CD4-positive, alpha-beta memory T cell (primary cell): ENCODE results near the gene ATG10. TPM values are rescaled to one million over a fixed set of nuclear protein-coding genes. Genes with fewer than 3 reads are reported as not detected.
"Not testable (repeated sequence)": the region's sequence is repeated elsewhere in the genome, so short reads cannot be mapped to it uniquely, and the experiment has no call there.

Source experiments
- CTCF ChIA-PET: fragments of 350-600 bp; sonication (Branson Sonifier 250); formaldehyde crosslinking; loops from one replicate; lab custom pipeline; 2021; ENCODE audit warnings: inconsistent platforms; ENCODE audit not compliant: partially characterized antibody; lab: Charles Lee
- POLR2A ChIA-PET: fragments of 350-600 bp; sonication (Branson Sonifier 250); formaldehyde crosslinking; loops from one replicate; lab custom pipeline; 2021; ENCODE audit not compliant: partially characterized antibody; lab: Charles Lee
- DNase-seq, 5 donors: peaks; one replicate each; pipeline versions ENCODE4 v3.0.0 to v3.0.0-alpha.2; 2020 to 2022; ENCODE audit warnings: mixed read lengths in 1 of 5
- H3K27ac ChIP-seq: one replicate; pipeline ENCODE4 v1.7.0; 2013; ENCODE audit warnings: low read depth, low read length
- H3K27me3 ChIP-seq: 2 replicates; pipeline ENCODE4 v1.7.0; 2013; ENCODE audit warnings: mild to moderate bottlenecking, low read length, moderate library complexity; ENCODE audit not compliant: insufficient read depth
- H3K36me3 ChIP-seq: 2 replicates; pipeline ENCODE4 v1.7.0; 2013; ENCODE audit warnings: mild to moderate bottlenecking, low read length, moderate library complexity; ENCODE audit not compliant: insufficient read depth
- H3K4me1 ChIP-seq: 2 replicates; pipeline ENCODE4 v1.7.0; 2013; ENCODE audit warnings: mild to moderate bottlenecking, low read length, moderate library complexity; ENCODE audit not compliant: insufficient read depth
- H3K4me3 ChIP-seq, 2 donors: one replicate each; pipeline ENCODE4 v1.7.0; 2013; ENCODE audit warnings: low read length in 2 of 2, mild to moderate bottlenecking in 1 of 2
- H3K9me3 ChIP-seq, 2 donors: one replicate each; pipeline ENCODE4 v1.7.0; 2013; ENCODE audit warnings: low read length in 2 of 2, control low read depth in 1 of 2; ENCODE audit not compliant: control insufficient read depth in 1 of 2
- H3K27ac Mint-ChIP-seq, 7 donors: one replicate each; pipeline ENCODE4 v1.8.0; 2020 to 2021; ENCODE audit warnings: mixed read lengths in 7 of 7, mild to moderate bottlenecking in 6 of 7, inconsistent platforms in 3 of 7, moderate library complexity in 3 of 7
- H3K27me3 Mint-ChIP-seq, 2 donors: one replicate each; pipeline ENCODE4 v1.8.0; 2020 to 2021; ENCODE audit warnings: mixed read lengths in 2 of 2
- H3K36me3 Mint-ChIP-seq, 2 donors: one replicate each; pipeline ENCODE4 v1.8.0; 2020 to 2021; ENCODE audit warnings: mixed read lengths in 2 of 2, inconsistent platforms in 1 of 2, mild to moderate bottlenecking in 1 of 2
- H3K4me1 Mint-ChIP-seq, 4 donors: one replicate each; pipeline ENCODE4 v1.8.0; 2020 to 2021; ENCODE audit warnings: mixed read lengths in 4 of 4, mild to moderate bottlenecking in 1 of 4
- H3K4me3 Mint-ChIP-seq, 8 donors: one replicate each; pipeline ENCODE4 v1.8.0; 2020 to 2021; ENCODE audit warnings: mixed read lengths in 8 of 8, mild to moderate bottlenecking in 7 of 8, moderate library complexity in 6 of 8, inconsistent platforms in 3 of 8
- H3K9me3 Mint-ChIP-seq, 8 donors: one replicate each; pipeline ENCODE4 v1.8.0; 2020 to 2021; ENCODE audit warnings: mixed read lengths in 8 of 8, mild to moderate bottlenecking in 5 of 8, inconsistent platforms in 3 of 8, moderate library complexity in 1 of 8
- intact Hi-C: fragments of 100-400 bp; cut with micrococcal nuclease; formaldehyde crosslinking; loops from one replicate; pipeline ENCODE4 v1.15.1; 2023
- polyA plus RNA-seq, 2 donors: library from polyadenylated mRNA; unstranded; fragments of 300-500 nt; fragmentation: Illumina TruSeq; gene quantifications; one replicate each; pipeline ENCODE4 v1.2.3, GENCODE V29; 2021
- total RNA-seq, 2 experiments: library from RNA; stranded (reverse); gene quantifications; one replicate each; pipeline ENCODE4 v1.2.3, GENCODE V29; 2021

ATG10 gene
- total and polyA plus RNA-seq, 4 experiments from 2014 or later, result 7.3 to 10.5 (median 7.7) TPM

GRCh38 chr5:81980598-81981260 is 8.9 kb downstream of the ATG10 start:
- no peaks in the 10 kb centered on the region for H3K27me3 Mint-ChIP-seq
- intact Hi-C loops, result no loop called here
- no peaks in the 10 kb centered on the region for H3K4me1 ChIP-seq
- H3K4me3 Mint-ChIP-seq, result no peak overlapping the region
- H3K27ac ChIP-seq, result no peak overlapping the region
- H3K4me3 ChIP-seq, result no peak overlapping the region
- H3K4me1 Mint-ChIP-seq, result peaks cover 0 to 5% (median 4%) of the 10 kb centered on the region in 4 donors
- no peaks in the 10 kb centered on the region for H3K9me3 ChIP-seq
- H3K9me3 Mint-ChIP-seq, result no peaks in the 10 kb centered on the region
- ChIA-PET POLR2A (interaction anchor here (1.5 kb wide), 1 partner anchor 128 kb away, joined by 3 read pairs; no protein-coding TSS in a partner anchor), CTCF (no interaction called here)
- peak overlapping the region in 1 of 7 donors; percentile 57 for H3K27ac Mint-ChIP-seq
- peaks cover 31 to 34% of the 10 kb centered on the region in 2 donors for H3K36me3 Mint-ChIP-seq
- DNase-seq, result no peak
- H3K27me3 ChIP-seq, result no peaks in the 10 kb centered on the region
- H3K36me3 ChIP-seq, result no peaks in the 10 kb centered on the region

- H3K4me1 ChIP-seq, H3K4me3 Mint-ChIP-seq, CTCF ChIA-PET, H3K27ac ChIP-seq, DNase-seq, H3K27me3 ChIP-seq, intact Hi-C loops, H3K27me3 Mint-ChIP-seq, H3K4me3 ChIP-seq, POLR2A ChIA-PET, H3K9me3 Mint-ChIP-seq, H3K9me3 ChIP-seq, H3K36me3 ChIP-seq, H3K4me1 Mint-ChIP-seq: not testable (repeated sequence)
- Mint-ChIP-seq H3K36me3 (peaks cover 37 to 40% of the 10 kb centered on the region in 2 donors), H3K27ac (peak overlapping the region in 1 of 7 donors; percentile 53)
These were observed 10.4 kb downstream of the ATG10 start for GRCh38 chr5:81982172-81982685.

GRCh38 chr5:81983148-81983547 is 11.3 kb downstream of the ATG10 start:
- peaks cover 32 to 35% of the 10 kb centered on the region in 2 donors for H3K36me3 Mint-ChIP-seq

GRCh38 chr5:81983563-81983962 is 11.7 kb downstream of the ATG10 start:
- DNase-seq, H3K36me3 ChIP-seq, CTCF ChIA-PET, H3K4me1 Mint-ChIP-seq, H3K4me3 ChIP-seq, POLR2A ChIA-PET, H3K27ac Mint-ChIP-seq, H3K27me3 Mint-ChIP-seq, H3K4me1 ChIP-seq, H3K4me3 Mint-ChIP-seq, H3K9me3 Mint-ChIP-seq, H3K9me3 ChIP-seq, H3K27me3 ChIP-seq, intact Hi-C loops, H3K27ac ChIP-seq: not testable (repeated sequence)
- H3K36me3 Mint-ChIP-seq, result peaks cover 29 to 31% of the 10 kb centered on the region in 2 donors

More at GRCh38 chr5:81983148-81983547, 11.3 kb downstream of the ATG10 start:
- CTCF ChIA-PET, H3K4me1 ChIP-seq, H3K4me3 Mint-ChIP-seq, H3K36me3 ChIP-seq, intact Hi-C loops, H3K9me3 ChIP-seq, H3K27ac ChIP-seq, POLR2A ChIA-PET, H3K27me3 ChIP-seq, H3K27me3 Mint-ChIP-seq, H3K27ac Mint-ChIP-seq, H3K4me1 Mint-ChIP-seq, H3K9me3 Mint-ChIP-seq, H3K4me3 ChIP-seq, DNase-seq: not testable (repeated sequence)

- Histone ChIP-seq H3K27me3 (no peaks in the 10 kb centered on the region), H3K36me3 (no peaks in the 10 kb centered on the region), H3K4me1 (no peaks in the 10 kb centered on the region), H3K4me3 (no peak overlapping the region), H3K27ac (no peak overlapping the region), H3K9me3 (no peaks in the 10 kb centered on the region)
- H3K4me3 Mint-ChIP-seq, result no peak overlapping the region
- no peaks in the 10 kb centered on the region for H3K9me3 Mint-ChIP-seq
- no peaks in the 10 kb centered on the region for H3K27me3 Mint-ChIP-seq
- peaks cover 27 to 41% of the 10 kb centered on the region in 2 donors for H3K36me3 Mint-ChIP-seq
- intact Hi-C loops, result no loop called here
- H3K27ac Mint-ChIP-seq, result peak overlapping the region in 1 of 7 donors; percentile 9
- CTCF ChIA-PET, result no interaction called here
- POLR2A ChIA-PET, result no interaction called here
- DNase-seq, result no peak
- H3K4me1 Mint-ChIP-seq, result peaks cover 0 to 5% (median 2%) of the 10 kb centered on the region in 4 donors
These were observed 14.3 kb downstream of the ATG10 start for GRCh38 chr5:81986126-81986525.

- H3K27me3 Mint-ChIP-seq, result no peaks in the 10 kb centered on the region
- no peaks in the 10 kb centered on the region for H3K27me3 ChIP-seq
- POLR2A ChIA-PET, result no interaction called here
These were observed 17.4 kb downstream of the ATG10 start for GRCh38 chr5:81989204-81989603.

GRCh38 chr5:81994679-81995078 is 22.9 kb downstream of the ATG10 start:
- CTCF ChIA-PET, result no interaction called here
- DNase-seq, result no peak
- H3K36me3 Mint-ChIP-seq, result peaks cover 47 to 61% of the 10 kb centered on the region in 2 donors

More at GRCh38 chr5:81989204-81989603, 17.4 kb downstream of the ATG10 start:
- peaks cover 0 to 5% (median under 1%) of the 10 kb centered on the region in 4 donors for H3K4me1 Mint-ChIP-seq
- H3K9me3 Mint-ChIP-seq, result no peaks in the 10 kb centered on the region
- CTCF ChIA-PET, result no interaction called here
- H3K27ac Mint-ChIP-seq, result no peak overlapping the region
- intact Hi-C loops, result no loop called here
- H3K36me3 Mint-ChIP-seq, result peaks cover 22 to 45% of the 10 kb centered on the region in 2 donors
- Histone ChIP-seq H3K9me3 (no peaks in the 10 kb centered on the region), H3K4me3 (no peak overlapping the region), H3K27ac (no peak overlapping the region), H3K4me1 (no peaks in the 10 kb centered on the region), H3K36me3 (no peaks in the 10 kb centered on the region)
- no peak for DNase-seq
- no peak overlapping the region for H3K4me3 Mint-ChIP-seq

More at GRCh38 chr5:81994679-81995078, 22.9 kb downstream of the ATG10 start:
- Histone ChIP-seq H3K4me1 (no peaks in the 10 kb centered on the region), H3K27me3 (no peaks in the 10 kb centered on the region), H3K27ac (no peak overlapping the region), H3K4me3 (no peak overlapping the region), H3K36me3 (no peaks in the 10 kb centered on the region), H3K9me3 (no peaks in the 10 kb centered on the region)
- Mint-ChIP-seq H3K4me3 (no peak overlapping the region), H3K27ac (no peak overlapping the region), H3K9me3 (peaks cover 0 to 17% (median 3%) of the 10 kb centered on the region in 8 donors), H3K27me3 (no peaks in the 10 kb centered on the region), H3K4me1 (peaks cover 0 to 9% (median 0%) of the 10 kb centered on the region in 4 donors)
- POLR2A ChIA-PET, result no interaction called here
- intact Hi-C loops, result no loop called here
